AG04449 (cell line): Measurements from ENCODE around the gene MRPS9.

Experiments
- CTCF ChIA-PET: fragments of 350-600 bp; formaldehyde crosslinking; extraction: SDS; loops from one replicate; lab custom pipeline; 2021; ENCODE audit warnings: antibody characterized with exemption; lab: Yijun Ruan, JAX
- POLR2A ChIA-PET: fragments of 400-600, 350-600 bp; formaldehyde crosslinking; extraction: SDS; loops from one replicate; lab custom pipeline; 2020; ENCODE audit warnings: antibody characterized with exemption, inconsistent platforms; lab: Yijun Ruan, JAX
- DNase-seq: peaks from one replicate; pipeline ENCODE4 v3.0.0-alpha.2; 2010; ENCODE audit warnings: low read depth, low spot score
- H3K4me3 ChIP-seq: 2 replicates; pipeline ENCODE4 v1.5.1; 2011; ENCODE audit warnings: low read depth, mild to moderate bottlenecking, control low read depth, low read length
- CTCF ChIP-seq: IDR thresholded peaks from one replicate; pipeline ENCODE4 v1.5.1; 2011; ENCODE audit warnings: mild to moderate bottlenecking, moderate library complexity, low read length, control low read depth, inconsistent platforms; ENCODE audit not compliant: insufficient read depth; ENCODE audit errors: missing control alignments

MRPS9 gene

GRCh38 chr2:105099153-105099552, 61.3 kb downstream of the MRPS9 start:
- H3K4me3 ChIP-seq: no peak overlapping the region
- no peak for TF ChIP-seq CTCF
- DNase-seq: no peak
- CTCF ChIA-PET: interaction anchor here (4.5 to 10.9 kb wide), 2 partner anchors 15 to 137 kb away, joined by 32 to 76 read pairs; no protein-coding TSS in a partner anchor
- POLR2A ChIA-PET: no interaction called here

GRCh38 chr2:105100046-105100840, 62.4 kb downstream of the MRPS9 start:
- CTCF ChIA-PET: interaction anchor here (4.5 to 10.9 kb wide), 2 partner anchors 14 to 136 kb away, joined by 32 to 76 read pairs; no protein-coding TSS in a partner anchor
- DNase-seq: no peak
- no peak for TF ChIP-seq CTCF
- POLR2A ChIA-PET: interaction anchor here (0.7 kb wide), 1 partner anchor 62 kb away, joined by 3 read pairs; the partner anchor contains the start of gene MRPS9
- no peak overlapping the region for H3K4me3 ChIP-seq

GRCh38 chr2:105102001-105102400, 64.1 kb downstream of the MRPS9 start:
- POLR2A ChIA-PET: no interaction called here
- no peak overlapping the region for H3K4me3 ChIP-seq
- no peak for DNase-seq
- CTCF ChIA-PET: interaction anchor here (4.6 to 10.9 kb wide), 2 partner anchors 12 to 134 kb away, joined by 67 to 76 read pairs; no protein-coding TSS in a partner anchor
- TF ChIP-seq CTCF: no peak

GRCh38 chr2:105102963-105103421, 65.1 kb downstream of the MRPS9 start:
- POLR2A ChIA-PET: no interaction called here
- peak; percentile 23 for DNase-seq

GRCh38 chr2:105103481-105103880, 65.6 kb downstream of the MRPS9 start:
- ChIA-PET POLR2A (interaction anchor here (0.6 kb wide), 1 partner anchor 47 kb away, joined by 3 read pairs; no protein-coding TSS in a partner anchor), CTCF (interaction anchor here (3.3 to 10.9 kb wide), 3 partner anchors 11 to 191 kb away, joined by 12 to 76 read pairs (median 67); no protein-coding TSS in a partner anchor)
- H3K4me3 ChIP-seq: no peak overlapping the region
- no peak for DNase-seq
- TF ChIP-seq CTCF: no peak

More at GRCh38 chr2:105102963-105103421, 65.1 kb downstream of the MRPS9 start:
- CTCF ChIA-PET: interaction anchor here (3.3 to 10.9 kb wide), 3 partner anchors 11 to 192 kb away, joined by 12 to 76 read pairs (median 67); no protein-coding TSS in a partner anchor
- H3K4me3 ChIP-seq: no peak overlapping the region
- TF ChIP-seq CTCF: no peak
